HepG2 (cell line): ENCODE measurements around the gene ATP5MC2. TPM values are rescaled to one million over a fixed set of nuclear protein-coding genes. Genes with fewer than 3 reads are reported as not detected.

Experiments
- ATAC-seq: fragments of 200-7000 bp; cut with Tn5 transposase; 3 replicates; pipeline ENCODE4 v1.9.1; 2020; ENCODE audit warnings: mild to moderate bottlenecking, moderate library complexity
- BruUV-seq: library from RNA; stranded (reverse); fragments of 400-500 nt; replicated peaks from 2 replicates; lab custom pipeline; 2021; lab: Mats Ljungman, UMichigan
- CTCF ChIA-PET: fragments of 300-600 bp; formaldehyde crosslinking; extraction: SDS; loops from one replicate; lab custom pipeline; 2021; ENCODE audit warnings: low total read pairs, inconsistent platforms, low intra/inter-chr PET ratio; lab: Yijun Ruan, JAX
- POLR2A ChIA-PET: fragments of 350-600 bp; sonication (Branson Sonifier 250); formaldehyde crosslinking; loops from one replicate; lab custom pipeline; 2020; ENCODE audit warnings: antibody characterized with exemption, inconsistent platforms; lab: Yijun Ruan, JAX
- DNase-seq: peaks from one replicate; pipeline ENCODE4 v3.0.0-alpha.2; 2015; ENCODE audit warnings: low spot score
- FAIRE-seq: peaks from 3 replicates; lab custom pipeline; 2011; peaks lifted over from hg19 to GRCh38; lab: Jason Lieb, UNC
- H2AFZ ChIP-seq: one replicate; pipeline ENCODE4 v1.6.1; 2011; ENCODE audit warnings: low read length, inconsistent platforms
- H3K27ac ChIP-seq: fragments of 300-600 bp; 3 replicates; pipeline ENCODE4 v1.8.0; 2011; ENCODE audit warnings: mixed run types, mild to moderate bottlenecking, mixed read lengths, low read length, inconsistent platforms; ENCODE audit not compliant: insufficient read depth; ENCODE audit errors: extremely low read length
- H3K27me3 ChIP-seq, 2 experiments: fragments of 200-600 bp in 1 of 2; 2 replicates in 1 of 2; 3 replicates in 1 of 2; pipeline versions ENCODE4 v1.6.0 to v1.8.0; 2011; ENCODE audit warnings: low read length in 2 of 2, mild to moderate bottlenecking in 2 of 2, moderate library complexity in 2 of 2, inconsistent platforms in 1 of 2; ENCODE audit not compliant: insufficient read depth in 2 of 2, control insufficient read depth in 1 of 2
- H3K36me3 ChIP-seq, 2 experiments: fragments of 200-600 bp in 1 of 2; replicated peaks in 1 of 2; 2 replicates in 1 of 2; 3 replicates in 1 of 2; pipeline versions ENCODE4 v1.5.1 to v1.8.0; 2011; ENCODE audit warnings: low read length in 2 of 2, inconsistent platforms in 1 of 2; ENCODE audit not compliant: insufficient read depth in 2 of 2, control insufficient read depth in 1 of 2
- H3K4me1 ChIP-seq: 2 replicates; pipeline ENCODE4 v1.5.1; 2012; ENCODE audit warnings: low read length, inconsistent platforms; ENCODE audit not compliant: insufficient read depth
- H3K4me2 ChIP-seq: 2 replicates; pipeline ENCODE4 v1.6.0; 2011; ENCODE audit warnings: low read depth, low read length, inconsistent platforms
- H3K4me3 ChIP-seq, 3 experiments: fragments of 200-600 bp in 1 of 3; sonication (generic), shearing (Covaris generic) in 1 of 3; replicated peaks in 1 of 3; 2 replicates each; pipeline ENCODE4 v1.5.1; 2011 to 2016; ENCODE audit warnings: low read length in 3 of 3, inconsistent platforms in 2 of 3, low read depth in 2 of 3, mild to moderate bottlenecking in 2 of 3, control low read depth in 1 of 3, mixed read lengths in 1 of 3; ENCODE audit not compliant: insufficient read depth in 1 of 3
- H3K79me2 ChIP-seq: one replicate; pipeline ENCODE4 v1.6.1; 2011; ENCODE audit warnings: low read length, inconsistent platforms; ENCODE audit not compliant: insufficient read depth
- H3K9ac ChIP-seq: 2 replicates; pipeline ENCODE4 v1.6.0; 2011; ENCODE audit warnings: mild to moderate bottlenecking, low read depth, low read length, inconsistent platforms; ENCODE audit not compliant: insufficient read depth
- H3K9me3 ChIP-seq: 2 replicates; pipeline ENCODE4 v1.5.1; 2012; ENCODE audit warnings: mild to moderate bottlenecking, low read length
- H4K20me1 ChIP-seq: 2 replicates; pipeline ENCODE4 v1.6.0; 2011; ENCODE audit warnings: inconsistent platforms, mild to moderate bottlenecking, low read length, moderate library complexity; ENCODE audit not compliant: insufficient read depth
- CEBPB ChIP-seq: IDR thresholded peaks from 2 replicates; pipeline ENCODE4 v1.6.1; 2011; ENCODE audit warnings: low read depth, low read length, improper control_type of control experiment, borderline replicate concordance
- GATA4 ChIP-seq: sonication (generic); IDR thresholded peaks from 2 replicates; pipeline ENCODE4 v1.6.1; 2016; ENCODE audit warnings: antibody characterized with exemption, low read depth, borderline replicate concordance
- JDP2 ChIP-seq: sonication (generic); formaldehyde crosslinking; IDR thresholded peaks from 2 replicates; pipeline ENCODE4 v1.8.1; 2022; ENCODE audit warnings: missing genetic modification reagents, borderline replicate concordance
- PATZ1 ChIP-seq: sonication (generic); formaldehyde crosslinking; IDR thresholded peaks from 2 replicates; pipeline ENCODE4 v1.4.0; 2020; ENCODE audit warnings: missing genetic modification reagents
- SMC3 ChIP-seq: IDR thresholded peaks from 2 replicates; pipeline ENCODE4 v1.6.1; 2011; ENCODE audit warnings: low read length, improper control_type of control experiment
- TBX3 ChIP-seq: fragments of 450-650 bp; IDR thresholded peaks from 2 replicates; pipeline ENCODE4 v1.6.1; 2017; ENCODE audit warnings: antibody characterized with exemption, mild to moderate bottlenecking, inconsistent platforms, borderline replicate concordance
- UBTF ChIP-seq: sonication (generic); formaldehyde crosslinking; IDR thresholded peaks from 2 replicates; pipeline ENCODE4 v1.4.0; 2020; ENCODE audit warnings: mild to moderate bottlenecking, missing genetic modification reagents
- ZNF513 ChIP-seq: sonication (generic); formaldehyde crosslinking; conservative IDR thresholded peaks from 2 replicates; pipeline ENCODE4 v1.5.0; 2020; ENCODE audit warnings: missing genetic modification reagents
- ZNF543 ChIP-seq: sonication (generic); formaldehyde crosslinking; IDR thresholded peaks from 2 replicates; pipeline ENCODE4 v1.4.0; 2020; ENCODE audit warnings: mild to moderate bottlenecking, missing genetic modification reagents
- ZNF614 ChIP-seq: IDR thresholded peaks from 2 replicates; pipeline ENCODE4 v1.6.1; 2018; ENCODE audit warnings: missing biosample characterization, missing genetic modification reagents, inconsistent platforms, borderline replicate concordance
- ZNF629 ChIP-seq: sonication (generic); formaldehyde crosslinking; conservative IDR thresholded peaks from 2 replicates; pipeline ENCODE4 v1.5.0; 2020; ENCODE audit warnings: missing genetic modification reagents
- WGBS: methylation state at CpG from one replicate; pipeline ENCODE4 v1.1.6; 2017; ENCODE audit warnings: low lambda C conversion rate; 5-methylcytosine and 5-hydroxymethylcytosine counted together
- in situ Hi-C: cut with HindIII; loops from 2 replicates; pipeline ENCODE4 v1.10.0; 2017; ENCODE audit warnings: low pct_unique_long_range_greater_than_20kb; ENCODE audit not compliant: extremely low pct_ligation_motif_present
- intact Hi-C: fragments of 100-400 bp; cut with micrococcal nuclease; formaldehyde crosslinking; loops from one replicate; pipeline ENCODE4 v1.10.0; 2022; ENCODE audit not compliant: unreplicated experiment
- polyA plus RNA-seq, 8 experiments: library from polyadenylated mRNA; depleted of rRNA in 3 of 8; stranded (reverse) in 7 of 8; unstranded in 1 of 8; fragments of >200 nt; fragmentation: Illumina TruSeq in 4 of 8; extraction: Trizol in 4 of 8; gene quantifications; 2 replicates each; pipeline versions ENCODE4 v1.2.1 to v1.2.3, GENCODE V29; 2011 to 2016; ENCODE audit warnings: low read depth in 4 of 8, missing spikeins in 1 of 8, mixed read lengths in 1 of 8; ENCODE audit not compliant: insufficient read depth in 1 of 8
- total RNA-seq, 5 experiments: library from RNA; depleted of rRNA; stranded (reverse); fragments of >200 nt; fragmentation: Illumina TruSeq; extraction: Trizol; gene quantifications; 2 replicates each; pipeline ENCODE4 v1.2.3, GENCODE V29; 2016; ENCODE audit warnings: low read depth in 1 of 5

Gene ATP5MC2
- total and polyA plus RNA-seq, 2 of the 13 experiments (the other 11 are each of a cell fraction or from before 2014, with no cell fraction given) = 230 to 257 TPM

- ChIA-PET CTCF (no interaction called here), POLR2A (interaction anchor here (0.9 kb wide), 1 partner anchor 9 kb away, joined by 3 read pairs; the partner anchor contains the start of gene ATP5MC2)
- H2AFZ ChIP-seq = no peak overlapping the region
- intact Hi-C loops = no loop called here
- no peaks in the 10 kb centered on the region for H4K20me1 ChIP-seq
- FAIRE-seq (no peak), DNase-seq (no peak), ATAC-seq (no peak)
- H3K79me2 ChIP-seq = no peaks in the 10 kb centered on the region
- no peaks in the 10 kb centered on the region for H3K36me3 ChIP-seq
- H3K4me1 ChIP-seq = no peaks in the 10 kb centered on the region
- in situ Hi-C loops = no loop called here
- no peak overlapping the region for H3K4me2 ChIP-seq
- WGBS = 24% methylated on average over 3 of the region's 3 CpGs
- no peak overlapping the region for H3K9ac ChIP-seq
- BruUV-seq = no TSS peak
- H3K9me3 ChIP-seq = no peaks in the 10 kb centered on the region
- no peaks in the 10 kb centered on the region; a peak in 2 of 5 replicates for H3K27me3 ChIP-seq
- TF ChIP-seq JDP2 (CRISPR knock-in tag) (no peak), UBTF (CRISPR knock-in tag) (no peak), ZNF614 (CRISPR knock-in tag) (no peak), ZNF629 (no peak), TBX3 (no peak), GATA4 (no peak), ZNF543 (CRISPR knock-in tag) (no peak), PATZ1 (CRISPR knock-in tag) (no peak), CEBPB (no peak), ZNF513 (CRISPR knock-in tag) (no peak), SMC3 (no peak)
- H3K4me3 ChIP-seq = no peak overlapping the region
- no peak overlapping the region for H3K27ac ChIP-seq
Observed at GRCh38 chr12:53684654-53685220, 8.9 kb upstream of the ATP5MC2 start.
